GM18867 (cell line): ENCODE results near the gene DPYSL5.

Experiments used
- ATAC-seq: cut with Tn5 transposase; IDR thresholded peaks from one replicate; pipeline ENCODE4 v1.9.1; 2021; ENCODE audit warnings: mild to moderate bottlenecking, moderate library complexity; ENCODE audit not compliant: unreplicated experiment

Gene DPYSL5

DNA sequence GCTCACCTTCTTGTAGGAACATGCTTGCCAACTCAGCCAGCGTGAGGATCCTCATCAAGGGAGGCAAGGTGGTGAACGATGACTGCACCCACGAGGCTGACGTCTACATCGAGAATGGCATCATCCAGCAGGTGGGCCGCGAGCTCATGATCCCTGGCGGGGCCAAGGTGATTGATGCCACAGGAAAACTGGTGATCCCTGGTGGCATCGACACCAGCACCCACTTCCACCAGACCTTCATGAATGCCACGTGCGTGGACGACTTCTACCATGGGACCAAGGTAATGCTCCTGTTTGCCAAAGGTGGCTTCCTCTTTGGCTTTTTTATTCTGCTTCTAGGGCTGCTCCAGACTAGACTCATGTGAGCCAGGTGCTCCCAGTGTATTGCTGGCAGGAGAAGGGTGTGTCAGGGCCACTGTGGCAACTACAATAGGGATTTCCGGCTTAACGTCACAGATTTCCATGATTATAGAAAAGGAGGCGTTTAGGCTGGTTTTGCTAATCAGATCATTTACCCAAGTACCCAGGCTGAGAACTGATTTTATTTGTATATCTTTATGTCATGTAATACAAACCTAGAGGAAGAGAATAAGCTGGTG lies 50.6 kb downstream of the DPYSL5 start:
- no peak for ATAC-seq

GRCh38 chr2:26899500-26900164 lies 51.7 kb downstream of the DPYSL5 start:
- no peak for ATAC-seq

DNA sequence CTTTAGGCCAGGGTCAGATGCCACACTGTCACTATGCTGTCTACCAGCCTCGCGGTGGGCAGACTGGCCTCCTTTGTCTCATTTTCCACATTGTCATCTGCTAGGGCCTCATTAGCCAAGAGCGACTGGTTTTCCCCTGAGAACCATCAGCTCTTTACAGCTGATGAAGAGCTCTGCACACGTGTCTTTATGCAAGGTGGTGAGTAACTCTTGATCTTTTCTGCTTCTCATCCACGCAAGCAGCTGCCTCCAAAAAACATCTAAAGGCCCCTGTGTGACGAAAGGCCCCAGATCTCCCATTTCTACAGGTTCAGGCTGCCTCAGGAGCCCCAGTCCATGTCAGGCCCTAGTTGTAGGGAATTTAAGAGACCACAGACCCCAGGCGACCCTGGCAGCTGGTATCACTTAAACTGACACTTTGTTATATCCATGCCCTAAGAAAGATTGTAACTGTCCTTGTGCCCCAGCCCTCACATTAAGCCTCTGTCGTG lies 52.9 kb downstream of the DPYSL5 start:
- ATAC-seq: no peak

- ATAC-seq: no peak
Observed at GRCh38 chr2:26901326-26902183, 53.6 kb downstream of the DPYSL5 start.

- ATAC-seq: no peak
Observed at GRCh38 chr2:26903676-26904075, 55.7 kb downstream of the DPYSL5 start.

GRCh38 chr2:26904839-26905238 lies 56.9 kb downstream of the DPYSL5 start:
- ATAC-seq: peak; percentile 53

GRCh38 chr2:26905341-26906198 lies 57.6 kb downstream of the DPYSL5 start:
- ATAC-seq: no peak

DNA sequence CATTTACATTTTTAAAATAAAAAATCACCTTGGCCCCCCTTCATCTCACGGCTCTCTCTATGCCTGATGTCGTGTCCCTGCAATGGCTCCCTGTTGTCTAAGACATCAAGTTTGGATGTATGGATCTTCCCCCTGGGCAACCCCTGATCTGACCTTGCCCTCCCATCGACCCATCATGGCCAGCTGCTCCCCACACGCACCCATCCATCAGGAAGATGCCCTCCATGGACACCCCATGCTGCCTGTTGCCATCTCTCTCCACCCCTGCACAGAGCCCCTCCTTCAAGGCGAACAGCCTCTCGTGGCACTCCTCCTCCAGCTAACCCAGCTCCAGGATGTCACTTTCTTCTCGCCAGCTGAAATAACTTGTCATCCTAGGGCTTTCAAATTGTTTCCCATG lies 59.5 kb downstream of the DPYSL5 start:
- no peak for ATAC-seq

DNA sequence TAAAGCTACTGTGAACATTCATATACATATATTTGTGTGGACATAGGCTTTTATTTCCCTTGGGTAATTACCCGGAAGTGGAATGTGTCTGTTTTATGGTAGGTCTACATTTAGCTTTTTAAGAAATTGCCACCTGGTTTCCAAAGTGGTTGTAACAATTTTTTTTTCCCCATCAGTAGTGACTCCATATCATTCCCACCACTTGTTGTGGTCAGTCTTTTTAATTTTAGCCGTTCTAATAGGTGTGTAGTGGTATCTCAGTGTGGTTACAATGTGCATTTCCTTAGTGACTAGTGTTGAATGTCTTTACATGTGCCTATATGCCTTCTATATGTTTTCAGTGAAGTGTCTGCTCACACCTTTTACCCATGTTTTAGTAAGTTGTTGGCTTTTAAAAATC lies 62.2 kb downstream of the DPYSL5 start:
- ATAC-seq: no peak

DNA sequence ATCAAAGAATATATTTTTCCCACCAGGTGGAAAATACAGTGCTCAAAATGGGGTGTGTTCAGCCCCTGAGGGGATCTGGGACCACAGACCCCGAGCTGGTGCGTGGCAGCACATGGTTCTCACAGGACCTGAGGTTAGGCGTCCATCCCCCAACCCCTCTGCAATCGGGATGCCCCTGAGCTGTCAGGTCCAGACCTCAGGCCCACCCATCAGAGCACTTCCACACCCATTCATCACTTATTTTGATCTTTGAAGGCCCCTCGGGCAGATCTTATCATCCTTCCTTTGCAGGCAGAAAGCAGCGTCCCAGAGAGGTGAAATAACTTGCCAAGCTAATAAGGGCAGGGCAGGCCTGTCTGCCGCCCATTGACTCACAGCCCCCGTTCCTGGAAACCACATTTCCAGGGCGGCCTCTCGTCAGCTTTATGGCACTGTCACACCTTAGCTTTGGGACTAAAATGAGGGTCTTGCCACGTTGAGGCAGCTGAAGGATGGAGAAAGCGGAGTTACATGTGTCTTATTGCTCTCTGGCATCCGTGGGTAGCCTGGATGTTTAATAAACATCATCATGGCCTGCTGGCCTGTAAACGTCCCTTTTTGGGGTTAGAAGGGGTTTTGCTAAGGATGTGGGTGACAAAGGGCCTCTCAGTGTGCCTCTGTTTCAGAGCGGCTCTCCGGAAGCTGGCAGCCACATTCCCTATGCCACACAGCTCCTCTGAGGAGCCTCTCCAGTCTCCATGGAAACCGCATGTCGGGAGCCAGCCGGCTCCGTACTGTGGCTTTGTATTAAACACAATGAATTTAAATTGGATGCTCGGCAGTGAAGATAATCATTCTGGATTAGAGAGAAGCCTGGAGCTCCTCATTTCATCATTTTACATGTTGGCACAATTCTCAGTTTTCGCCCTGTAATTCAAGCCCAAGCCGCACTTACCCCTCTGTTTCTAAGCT lies 64.3 kb downstream of the DPYSL5 start:
- ATAC-seq: no peak

GRCh38 chr2:26913606-26913998 lies 65.7 kb downstream of the DPYSL5 start:
- ATAC-seq: no peak

- no peak for ATAC-seq
Observed at GRCh38 chr2:26913999-26914658, 66.2 kb downstream of the DPYSL5 start.

GRCh38 chr2:26914659-26915310 lies 66.9 kb downstream of the DPYSL5 start:
- no peak for ATAC-seq

DNA sequence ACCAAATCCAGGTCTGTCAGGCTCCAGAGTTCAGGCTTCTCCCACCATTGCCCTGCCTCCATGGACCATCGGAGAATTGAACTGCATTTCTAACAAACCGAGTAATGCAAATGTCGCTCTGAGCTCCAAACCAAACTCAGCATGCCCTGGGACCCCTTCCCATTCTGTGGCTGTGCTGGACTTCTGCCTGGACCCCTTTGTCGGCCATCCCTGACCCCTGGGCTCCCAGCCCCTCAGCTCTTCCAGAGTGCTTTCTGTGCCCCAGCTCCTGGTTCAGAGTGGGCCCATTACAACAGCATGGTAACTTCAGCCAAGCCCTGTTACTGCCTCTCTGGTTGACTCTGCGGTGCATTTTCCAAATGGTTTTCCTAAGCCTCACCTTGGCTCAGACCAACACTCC lies 67.4 kb downstream of the DPYSL5 start:
- no peak for ATAC-seq

DNA sequence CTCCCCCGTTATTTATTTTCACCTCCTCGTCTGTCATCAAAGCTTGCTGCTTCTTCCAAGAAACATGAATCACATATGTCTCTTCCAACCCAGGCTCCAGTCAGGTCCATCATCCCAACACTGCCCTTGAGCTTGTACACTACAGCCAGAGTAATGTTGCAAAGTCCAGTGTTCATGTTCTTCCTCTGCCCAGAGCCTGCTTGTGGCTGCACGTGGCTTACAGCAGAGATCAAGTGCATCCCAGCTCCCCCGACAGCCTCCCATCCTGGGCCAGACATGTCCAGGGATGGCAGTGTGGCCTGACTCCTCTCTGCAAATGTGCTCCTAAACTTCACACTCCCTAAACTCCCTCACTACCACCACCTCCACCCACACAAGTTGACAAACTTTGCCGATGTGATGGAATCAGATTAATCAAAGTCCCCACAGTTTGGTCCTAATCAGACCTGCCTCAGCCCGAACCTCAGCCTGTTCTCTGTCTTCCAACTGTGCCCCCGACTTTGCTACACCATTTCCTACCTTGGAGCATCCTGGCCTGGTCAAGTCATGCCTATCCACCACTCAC lies 68.3 kb downstream of the DPYSL5 start:
- ATAC-seq: no peak

DNA sequence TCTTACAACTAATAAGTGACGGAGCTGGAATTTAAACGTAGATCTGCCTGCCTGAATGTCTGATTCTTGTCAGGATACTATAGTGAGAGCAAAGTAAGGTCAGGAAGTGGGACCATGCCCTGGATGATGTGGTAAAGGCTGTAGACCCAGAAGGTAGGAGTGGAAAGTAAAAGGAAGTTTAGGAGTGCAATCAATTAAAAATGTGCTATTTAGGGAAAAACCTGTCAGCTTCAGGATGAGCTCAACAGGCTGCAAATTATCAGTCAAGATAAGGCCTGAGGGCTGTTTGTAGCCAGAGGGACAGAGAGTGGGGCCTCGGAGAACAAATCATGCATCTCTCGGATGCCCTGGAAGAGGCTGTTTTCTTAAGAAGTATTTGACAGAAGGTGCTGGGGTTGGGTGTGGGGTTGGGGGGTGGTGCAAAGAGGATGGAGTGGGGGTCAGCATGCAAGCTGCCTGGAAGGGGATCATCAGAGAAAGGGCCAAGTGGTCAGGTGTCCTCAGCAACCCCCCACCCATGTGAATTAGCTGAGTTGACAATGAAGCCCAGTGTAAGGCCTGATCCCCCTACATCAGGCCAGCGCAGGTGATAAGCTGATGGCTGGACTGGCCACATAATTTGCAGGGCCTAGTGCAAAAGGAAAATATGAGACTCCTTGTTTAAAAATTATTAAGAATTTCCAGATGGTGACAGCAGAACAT lies 69.4 kb downstream of the DPYSL5 start:
- no peak for ATAC-seq

DNA sequence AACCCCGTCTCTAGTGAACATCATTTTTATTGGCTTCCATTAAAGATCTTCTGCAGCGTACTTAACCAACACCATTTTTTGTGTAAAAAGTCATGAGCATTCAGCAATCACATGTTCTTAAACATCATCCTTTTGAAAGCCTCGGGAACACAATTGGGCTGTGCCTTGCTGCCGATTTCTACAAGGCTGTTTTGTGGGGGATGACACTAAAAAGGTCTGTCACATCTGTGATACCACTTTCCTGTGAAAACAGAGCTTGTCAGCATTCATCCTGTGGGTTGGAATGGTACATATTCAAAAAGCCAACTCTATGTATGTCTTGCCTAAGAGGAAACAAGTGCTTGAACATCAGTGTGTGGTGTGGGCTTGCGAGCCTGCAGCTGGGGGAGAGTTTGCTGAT lies 73.4 kb downstream of the DPYSL5 start:
- ATAC-seq: no peak
